ENCODE data around the gene LRIG1. TPM values are rescaled to one million over a fixed set of nuclear protein-coding genes. Genes with fewer than 3 reads are reported as not detected.

LRIG1 gene
- total RNA-seq, 1 experiment from 2014 or later: 2.2 TPM

- TF ChIP-seq EZH2phosphoT487 (IDR thresholded peaks at IDR 0.05; ENCODE audit: borderline replicate concordance, low read length) (no peak), EZH2 (IDR thresholded peaks at IDR 0.05; ENCODE audit: low read length, unreplicated experiment) (no peak)
- TF ChIP-seq, protein P1, sequence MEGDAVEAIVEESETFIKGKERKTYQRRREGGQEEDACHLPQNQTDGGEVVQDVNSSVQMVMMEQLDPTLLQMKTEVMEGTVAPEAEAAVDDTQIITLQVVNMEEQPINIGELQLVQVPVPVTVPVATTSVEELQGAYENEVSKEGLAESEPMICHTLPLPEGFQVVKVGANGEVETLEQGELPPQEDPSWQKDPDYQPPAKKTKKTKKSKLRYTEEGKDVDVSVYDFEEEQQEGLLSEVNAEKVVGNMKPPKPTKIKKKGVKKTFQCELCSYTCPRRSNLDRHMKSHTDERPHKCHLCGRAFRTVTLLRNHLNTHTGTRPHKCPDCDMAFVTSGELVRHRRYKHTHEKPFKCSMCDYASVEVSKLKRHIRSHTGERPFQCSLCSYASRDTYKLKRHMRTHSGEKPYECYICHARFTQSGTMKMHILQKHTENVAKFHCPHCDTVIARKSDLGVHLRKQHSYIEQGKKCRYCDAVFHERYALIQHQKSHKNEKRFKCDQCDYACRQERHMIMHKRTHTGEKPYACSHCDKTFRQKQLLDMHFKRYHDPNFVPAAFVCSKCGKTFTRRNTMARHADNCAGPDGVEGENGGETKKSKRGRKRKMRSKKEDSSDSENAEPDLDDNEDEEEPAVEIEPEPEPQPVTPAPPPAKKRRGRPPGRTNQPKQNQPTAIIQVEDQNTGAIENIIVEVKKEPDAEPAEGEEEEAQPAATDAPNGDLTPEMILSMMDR (conservative IDR thresholded peaks at IDR 0.05; ENCODE audit: low read depth, low read length): no peak
- intact Hi-C loops (cut with micrococcal nuclease): no loop called here
- ChIA-PET CTCF (no interaction called here), POLR2A (ENCODE audit: unreplicated experiment) (no interaction called here)
- Histone ChIP-seq H3K4me3 (ENCODE audit: low read length) (no peak overlapping the region), H3K27me3 (ENCODE audit: low read length) (no peaks in the 10 kb centered on the region), H3K36me3 (ENCODE audit: low read depth, low read length) (no peaks in the 10 kb centered on the region), H3K27ac (ENCODE audit: low read length) (no peak overlapping the region), H3K4me1 (ENCODE audit: insufficient read depth, low read length) (peaks cover 8% of the 10 kb centered on the region; the same call in 1 of the 2 replicates), H2AFZ (ENCODE audit: low read length) (no peak overlapping the region), H3K9me2 (replicated peaks; ENCODE audit: low read length) (no peaks in the 10 kb centered on the region), H4K20me1 (ENCODE audit: low read length) (no peaks in the 10 kb centered on the region), H3F3A (ENCODE audit: low read length, unreplicated experiment) (no peaks in the 10 kb centered on the region), H3K9ac (ENCODE audit: low read length) (no peak overlapping the region), H3K79me2 (ENCODE audit: low read length) (no peaks in the 10 kb centered on the region), H3K4me2 (ENCODE audit: low read length) (no peak overlapping the region), H3K9me3 (ENCODE audit: low read length) (no peaks in the 10 kb centered on the region)
- BruUV-seq (replicated peaks): no TSS peak
- no peak for ATAC-seq
- peak; percentile 30 for DNase-seq
These were observed 58.3 kb downstream of the LRIG1 start for GRCh38 chr3:66442254-66443117.

DNA sequence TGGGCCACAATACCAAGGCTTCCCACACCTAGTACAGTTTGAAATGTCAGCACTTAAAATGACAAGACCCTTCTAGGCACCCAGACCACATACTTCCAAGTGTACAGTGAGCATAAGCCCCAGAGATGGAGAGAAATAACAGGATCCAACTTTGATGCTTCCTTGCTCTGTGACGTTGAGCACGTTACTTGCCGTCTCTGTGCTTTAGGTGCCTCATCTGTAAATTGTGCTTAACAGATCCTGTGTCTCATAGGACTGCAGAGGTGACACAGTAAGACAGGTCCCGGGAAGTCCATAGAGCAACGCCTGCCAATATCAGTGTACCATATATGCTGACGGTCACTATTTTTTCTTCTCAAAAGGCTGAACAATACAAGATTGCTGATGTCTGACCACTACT lies 59.1 kb downstream of the LRIG1 start:
- ATAC-seq (no peak), DNase-seq (no peak)
- POLR2A ChIA-PET (ENCODE audit: unreplicated experiment): no interaction called here
- Histone ChIP-seq H3K9me2 (replicated peaks; ENCODE audit: low read length) (no peaks in the 10 kb centered on the region), H4K20me1 (ENCODE audit: low read length) (no peaks in the 10 kb centered on the region), H3K36me3 (ENCODE audit: low read depth, low read length) (no peaks in the 10 kb centered on the region), H3K79me2 (ENCODE audit: low read length) (no peaks in the 10 kb centered on the region), H3F3A (ENCODE audit: low read length, unreplicated experiment) (no peaks in the 10 kb centered on the region), H3K27ac (ENCODE audit: low read length) (no peak overlapping the region), H3K9ac (ENCODE audit: low read length) (no peak overlapping the region), H3K4me1 (ENCODE audit: insufficient read depth, low read length) (peaks cover 8% of the 10 kb centered on the region; the same call in 1 of the 2 replicates), H3K9me3 (ENCODE audit: low read length) (no peaks in the 10 kb centered on the region), H3K4me3 (ENCODE audit: low read length) (no peak overlapping the region), H3K4me2 (ENCODE audit: low read length) (0 out of 2 replicates have a peak overlapping the region, but pooled peaks have one; percentile 23), H3K27me3 (ENCODE audit: low read length) (no peaks in the 10 kb centered on the region), H2AFZ (ENCODE audit: low read length) (no peak overlapping the region)
- TF ChIP-seq EZH2phosphoT487 (IDR thresholded peaks at IDR 0.05; ENCODE audit: borderline replicate concordance, low read length) (no peak), EZH2 (IDR thresholded peaks at IDR 0.05; ENCODE audit: low read length, unreplicated experiment) (no peak)
- TF ChIP-seq, protein P1 (conservative IDR thresholded peaks at IDR 0.05; ENCODE audit: low read depth, low read length): no peak
- BruUV-seq (replicated peaks): no TSS peak
- intact Hi-C loops (cut with micrococcal nuclease): no loop called here
- CTCF ChIA-PET: no interaction called here

DNA sequence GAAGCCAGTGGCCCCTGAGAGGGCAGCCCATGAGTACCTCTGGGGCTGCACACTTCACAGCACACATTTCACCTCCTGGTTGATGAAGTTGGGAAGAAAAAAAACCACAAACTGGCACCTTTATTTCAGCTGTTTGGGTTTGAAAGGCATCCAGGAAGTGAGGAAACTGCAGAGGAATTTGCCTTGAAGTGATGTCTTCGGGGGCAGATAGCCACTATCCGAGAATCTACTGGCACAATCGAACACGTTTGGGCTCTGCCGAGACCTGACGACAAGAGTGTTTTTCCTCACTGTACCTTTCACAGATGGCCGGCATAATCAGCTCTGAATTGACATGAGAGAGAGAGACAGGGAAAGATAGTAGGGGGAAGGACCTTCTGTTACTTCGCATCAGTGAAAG lies 59.7 kb downstream of the LRIG1 start:
- POLR2A ChIA-PET (ENCODE audit: unreplicated experiment): no interaction called here
- Histone ChIP-seq H3K4me1 (ENCODE audit: insufficient read depth, low read length) (peaks cover 8% of the 10 kb centered on the region; the same call in 1 of the 2 replicates), H3K27ac (ENCODE audit: low read length) (no peak overlapping the region), H3K9ac (ENCODE audit: low read length) (no peak overlapping the region), H3K9me3 (ENCODE audit: low read length) (no peaks in the 10 kb centered on the region), H3K9me2 (replicated peaks; ENCODE audit: low read length) (no peaks in the 10 kb centered on the region), H3K4me3 (ENCODE audit: low read length) (no peak overlapping the region), H3K4me2 (ENCODE audit: low read length) (peak overlapping the region; percentile 23; the same call in 1 of the 2 replicates), H3F3A (ENCODE audit: low read length, unreplicated experiment) (no peaks in the 10 kb centered on the region), H2AFZ (ENCODE audit: low read length) (no peak overlapping the region), H3K36me3 (ENCODE audit: low read depth, low read length) (no peaks in the 10 kb centered on the region), H4K20me1 (ENCODE audit: low read length) (no peaks in the 10 kb centered on the region), H3K79me2 (ENCODE audit: low read length) (no peaks in the 10 kb centered on the region), H3K27me3 (ENCODE audit: low read length) (no peaks in the 10 kb centered on the region)
- TF ChIP-seq, protein P1 (conservative IDR thresholded peaks at IDR 0.05; ENCODE audit: low read depth, low read length): no peak
- no peak for TF ChIP-seq EZH2phosphoT487 (IDR thresholded peaks at IDR 0.05; ENCODE audit: borderline replicate concordance, low read length)
- no peak for TF ChIP-seq EZH2 (IDR thresholded peaks at IDR 0.05; ENCODE audit: low read length, unreplicated experiment)
- intact Hi-C loops (cut with micrococcal nuclease): no loop called here
- BruUV-seq (replicated peaks): no TSS peak
- CTCF ChIA-PET: no interaction called here
- DNase-seq: peak; percentile 34
- no peak; the same call in 1 of the 2 replicates for ATAC-seq

Measured in PC-3 (cell line).